HG02571 (cell line): ENCODE data around the gene MAPK8IP3.

Experiments used
- ATAC-seq: cut with Tn5 transposase; IDR thresholded peaks from one replicate; pipeline ENCODE4 v1.9.1; 2021; ENCODE audit warnings: mild to moderate bottlenecking, moderate library complexity; ENCODE audit not compliant: unreplicated experiment

Gene MAPK8IP3

GRCh38 chr16:1705688-1706385 lies at the start of gene MAPK8IP3:
TSS of gene MAPK8IP3 (plus strand) at chr16:1706195. CDS start at chr16:1706340, 145 bp downstream.
- ATAC-seq = peak; percentile 85

- ATAC-seq = no peak
Observed at GRCh38 chr16:1656808-1657617, 49.0 kb upstream of the MAPK8IP3 start.

GRCh38 chr16:1657841-1658240 lies 48.2 kb upstream of the MAPK8IP3 start:
- ATAC-seq = no peak

- no peak for ATAC-seq
Observed at GRCh38 chr16:1659031-1659430, 47.0 kb upstream of the MAPK8IP3 start.

GRCh38 chr16:1661826-1662225 lies 44.2 kb upstream of the MAPK8IP3 start:
- no peak for ATAC-seq

GRCh38 chr16:1662543-1662942 lies 43.5 kb upstream of the MAPK8IP3 start:
- no peak for ATAC-seq

- no peak for ATAC-seq
Observed at GRCh38 chr16:1665829-1666228, 40.2 kb upstream of the MAPK8IP3 start.

- no peak for ATAC-seq
Observed at GRCh38 chr16:1666316-1666715, 39.7 kb upstream of the MAPK8IP3 start.

- ATAC-seq = no peak
Observed at GRCh38 chr16:1667271-1667670, 38.7 kb upstream of the MAPK8IP3 start.

- no peak for ATAC-seq
Observed at GRCh38 chr16:1667916-1668315, 38.1 kb upstream of the MAPK8IP3 start.

- ATAC-seq = no peak
Observed at GRCh38 chr16:1668612-1669319, 37.2 kb upstream of the MAPK8IP3 start.

GRCh38 chr16:1669698-1670097 lies 36.3 kb upstream of the MAPK8IP3 start:
- ATAC-seq = no peak

GRCh38 chr16:1670371-1670770 lies 35.6 kb upstream of the MAPK8IP3 start:
- no peak for ATAC-seq

GRCh38 chr16:1670866-1671265 lies 35.1 kb upstream of the MAPK8IP3 start:
- ATAC-seq = no peak

- ATAC-seq = no peak
Observed at GRCh38 chr16:1673424-1674151, 32.4 kb upstream of the MAPK8IP3 start.

- no peak for ATAC-seq
Observed at GRCh38 chr16:1674306-1674705, 31.7 kb upstream of the MAPK8IP3 start.

GRCh38 chr16:1674751-1675664 lies 31.0 kb upstream of the MAPK8IP3 start:
- ATAC-seq = no peak

GRCh38 chr16:1676661-1677060 lies 29.3 kb upstream of the MAPK8IP3 start:
- no peak for ATAC-seq

GRCh38 chr16:1677339-1677738 lies 28.7 kb upstream of the MAPK8IP3 start:
- no peak for ATAC-seq

- peak; percentile 90 for ATAC-seq
Observed at GRCh38 chr16:1677942-1678499, 28.0 kb upstream of the MAPK8IP3 start, which contains the start of gene JPT2. TSS of gene JPT2 (plus strand) at chr16:1678279. CDS start at chr16:1678313, 34 bp downstream.
